Esophagus (tissue), 2 donors: ENCODE results near the gene PTPN23. TPM values are rescaled to one million over a fixed set of nuclear protein-coding genes. Genes with fewer than 3 reads are reported as not detected.
A peak's percentile ranks its signal among the peaks of the same experiment; 100 is the strongest.

Source experiments
- H3K27ac ChIP-seq, 2 donors: one replicate each; pipeline ENCODE4 v1.5.1; 2013; ENCODE audit warnings: low read depth in 2 of 2, mild to moderate bottlenecking in 2 of 2, inconsistent platforms in 1 of 2, low read length in 1 of 2, moderate library complexity in 1 of 2
- H3K27me3 ChIP-seq, 2 donors: one replicate each; pipeline ENCODE4 v1.6.1; 2013; ENCODE audit warnings: low read length in 2 of 2, control low read depth in 1 of 2, mild to moderate bottlenecking in 1 of 2; ENCODE audit not compliant: insufficient read depth in 2 of 2, control insufficient read depth in 1 of 2
- H3K36me3 ChIP-seq, 2 donors: one replicate each; pipeline ENCODE4 v1.6.1; 2013; ENCODE audit warnings: low read length in 1 of 2; ENCODE audit not compliant: control insufficient read depth in 2 of 2, insufficient read depth in 2 of 2
- H3K4me1 ChIP-seq, 2 donors: one replicate each; pipeline ENCODE4 v1.6.1; 2013; ENCODE audit warnings: low read length in 1 of 2; ENCODE audit not compliant: control insufficient read depth in 2 of 2, insufficient read depth in 2 of 2
- H3K4me3 ChIP-seq, 2 donors: one replicate each; pipeline ENCODE4 v1.5.1; 2013; ENCODE audit warnings: low read length in 2 of 2, mild to moderate bottlenecking in 2 of 2, low read depth in 1 of 2, moderate library complexity in 1 of 2
- H3K9me3 ChIP-seq, 2 donors: one replicate each; pipeline ENCODE4 v1.6.1; 2013; ENCODE audit warnings: mild to moderate bottlenecking in 2 of 2, low read depth in 1 of 2, low read length in 1 of 2, moderate library complexity in 1 of 2; ENCODE audit not compliant: control insufficient read depth in 2 of 2, insufficient read depth in 1 of 2
- WGBS, 2 donors: extraction: QIAGEN DNeasy Blood & Tissue Kit; methylation state at CpG; one replicate each; pipeline ENCODE4 v1.1.7; 2013; 5-methylcytosine and 5-hydroxymethylcytosine counted together
- polyA plus RNA-seq, 2 donors: library from polyadenylated mRNA; stranded (reverse); fragments of 200-250 nt; gene quantifications; one replicate each; pipeline ENCODE4 v1.2.3, GENCODE V29; 2013
- donor health status: healthy with polysubstance abuse.
- donor health status: Bipolar disorder and iron deficiency.

Gene PTPN23
- polyA plus RNA-seq, 2 donors = 12.2 to 26.7 TPM

DNA sequence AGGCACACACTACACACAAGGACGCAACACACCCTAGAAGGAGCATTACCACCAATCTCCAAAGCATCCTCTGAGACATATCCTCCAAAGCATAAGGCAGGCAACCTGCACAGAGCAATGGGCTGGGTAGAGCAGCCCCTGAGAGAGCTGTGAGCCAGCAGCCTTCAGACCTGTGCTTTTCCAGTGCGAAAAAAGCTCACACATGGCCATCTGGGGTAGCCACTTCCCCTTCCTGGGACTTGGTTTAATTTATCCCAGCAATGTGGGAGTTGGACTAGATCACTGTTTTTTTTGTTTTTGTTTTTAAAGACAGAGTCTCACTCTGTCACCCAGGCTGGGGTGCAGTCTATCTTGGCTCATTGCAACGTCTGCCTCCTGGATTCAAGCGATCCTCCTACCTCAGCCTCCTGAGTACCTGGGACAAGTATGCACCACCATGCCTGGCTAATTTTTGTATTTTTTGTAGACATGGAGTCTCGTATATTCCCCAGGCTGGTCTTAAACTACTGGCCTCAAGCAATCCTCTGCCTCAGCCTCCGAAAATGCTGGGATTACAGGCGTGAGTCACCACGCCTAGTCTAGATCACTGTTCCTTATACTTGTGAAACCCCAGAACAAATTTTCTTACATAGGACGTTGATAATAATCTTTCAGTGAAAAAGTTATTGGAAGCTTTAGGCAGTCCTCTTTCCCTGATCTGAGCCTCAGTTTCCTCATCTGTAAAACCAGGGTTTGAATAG is 18.9 kb downstream of the PTPN23 start:
- 76 to 77% methylated on average over 9 of the region's 9 CpGs for WGBS, 2 donors
- no peak overlapping the region for H3K4me3 ChIP-seq
- no peak overlapping the region for H3K27ac ChIP-seq
- peaks cover 9 to 10% of the 10 kb centered on the region in 2 donors for H3K4me1 ChIP-seq
- no peaks in the 10 kb centered on the region for H3K9me3 ChIP-seq
- H3K27me3 ChIP-seq = no peaks in the 10 kb centered on the region
- H3K36me3 ChIP-seq = peaks cover 5 to 16% of the 10 kb centered on the region in 2 donors

DNA sequence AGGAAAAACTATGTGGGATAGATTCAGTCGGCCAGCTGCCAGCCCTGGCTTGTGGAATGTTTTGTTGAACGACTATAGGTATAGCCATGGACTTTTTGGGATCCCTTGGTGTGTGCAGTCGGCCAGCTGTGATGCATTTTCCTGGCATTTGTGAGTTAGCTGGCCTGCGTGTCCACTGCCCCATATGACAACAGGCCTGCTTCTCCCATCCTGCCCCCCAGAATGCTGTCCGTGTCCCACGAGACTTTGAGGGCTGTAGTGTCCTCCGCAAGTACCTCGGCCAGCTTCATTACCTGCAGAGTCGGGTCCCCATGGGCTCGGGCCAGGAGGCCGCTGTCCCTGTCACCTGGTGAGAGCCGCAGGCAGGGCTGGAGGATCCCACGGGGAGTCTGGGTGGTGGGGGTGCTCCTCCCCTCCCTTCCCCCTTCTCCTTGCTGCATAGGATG is 23.6 kb downstream of the PTPN23 start:
- no peaks in the 10 kb centered on the region for H3K9me3 ChIP-seq
- 72 to 78% methylated on average over 13 of the region's 13 CpGs for WGBS, 2 donors
- H3K27ac ChIP-seq = peak overlapping the region; percentile 15 to 74
- peaks cover 13 to 26% of the 10 kb centered on the region in 2 donors for H3K4me1 ChIP-seq
- H3K27me3 ChIP-seq = no peaks in the 10 kb centered on the region
- H3K4me3 ChIP-seq = no peak overlapping the region
- peaks cover 10 to 35% of the 10 kb centered on the region in 2 donors for H3K36me3 ChIP-seq

DNA sequence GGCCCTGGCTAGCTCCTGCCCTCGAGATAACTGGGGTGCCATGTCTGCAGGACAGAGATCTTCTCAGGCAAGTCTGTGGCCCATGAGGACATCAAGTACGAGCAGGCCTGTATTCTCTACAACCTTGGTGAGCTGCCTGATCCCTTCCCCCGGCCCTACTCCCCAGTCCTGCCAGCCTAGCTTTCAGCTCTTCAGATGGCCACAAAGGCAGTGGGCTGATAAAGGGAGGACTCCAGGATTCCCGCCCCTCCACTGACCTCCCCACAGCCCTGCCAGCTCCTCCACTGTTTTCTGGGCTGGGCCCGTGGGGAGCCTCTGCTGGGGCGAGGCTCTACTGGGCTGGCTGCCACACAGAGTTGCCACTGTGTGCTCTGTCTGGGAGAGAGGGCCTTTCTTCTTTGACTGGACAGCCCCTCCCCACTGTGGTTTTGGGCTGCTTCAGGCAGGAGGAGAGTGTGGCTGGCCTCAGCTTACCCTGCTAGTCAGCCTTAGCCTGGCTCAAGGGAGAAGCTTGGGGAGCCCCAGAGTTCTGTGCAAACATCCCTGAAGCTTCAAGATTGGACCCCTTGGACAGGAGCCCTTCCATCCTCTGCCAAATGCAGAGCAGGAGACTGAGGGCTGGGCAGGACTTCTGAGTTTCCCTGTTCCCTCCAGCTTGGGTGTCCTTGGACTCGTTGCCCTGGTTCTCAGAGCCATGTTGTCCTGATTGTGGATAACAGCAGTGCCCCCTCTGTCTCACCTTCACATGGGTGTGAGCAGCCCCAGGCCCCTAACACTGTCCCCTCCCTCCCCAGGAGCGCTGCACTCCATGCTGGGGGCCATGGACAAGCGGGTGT is 24.4 kb downstream of the PTPN23 start:
- WGBS, 2 donors = 50 to 55% methylated on average over 9 of the region's 9 CpGs
- H3K36me3 ChIP-seq = peaks cover 10 to 42% of the 10 kb centered on the region in 2 donors
- no peaks in the 10 kb centered on the region for H3K27me3 ChIP-seq
- H3K4me1 ChIP-seq = peaks cover 13 to 26% of the 10 kb centered on the region in 2 donors
- H3K4me3 ChIP-seq = no peak overlapping the region
- peak overlapping the region; percentile 15 to 89 for H3K27ac ChIP-seq
- H3K9me3 ChIP-seq = no peaks in the 10 kb centered on the region

DNA sequence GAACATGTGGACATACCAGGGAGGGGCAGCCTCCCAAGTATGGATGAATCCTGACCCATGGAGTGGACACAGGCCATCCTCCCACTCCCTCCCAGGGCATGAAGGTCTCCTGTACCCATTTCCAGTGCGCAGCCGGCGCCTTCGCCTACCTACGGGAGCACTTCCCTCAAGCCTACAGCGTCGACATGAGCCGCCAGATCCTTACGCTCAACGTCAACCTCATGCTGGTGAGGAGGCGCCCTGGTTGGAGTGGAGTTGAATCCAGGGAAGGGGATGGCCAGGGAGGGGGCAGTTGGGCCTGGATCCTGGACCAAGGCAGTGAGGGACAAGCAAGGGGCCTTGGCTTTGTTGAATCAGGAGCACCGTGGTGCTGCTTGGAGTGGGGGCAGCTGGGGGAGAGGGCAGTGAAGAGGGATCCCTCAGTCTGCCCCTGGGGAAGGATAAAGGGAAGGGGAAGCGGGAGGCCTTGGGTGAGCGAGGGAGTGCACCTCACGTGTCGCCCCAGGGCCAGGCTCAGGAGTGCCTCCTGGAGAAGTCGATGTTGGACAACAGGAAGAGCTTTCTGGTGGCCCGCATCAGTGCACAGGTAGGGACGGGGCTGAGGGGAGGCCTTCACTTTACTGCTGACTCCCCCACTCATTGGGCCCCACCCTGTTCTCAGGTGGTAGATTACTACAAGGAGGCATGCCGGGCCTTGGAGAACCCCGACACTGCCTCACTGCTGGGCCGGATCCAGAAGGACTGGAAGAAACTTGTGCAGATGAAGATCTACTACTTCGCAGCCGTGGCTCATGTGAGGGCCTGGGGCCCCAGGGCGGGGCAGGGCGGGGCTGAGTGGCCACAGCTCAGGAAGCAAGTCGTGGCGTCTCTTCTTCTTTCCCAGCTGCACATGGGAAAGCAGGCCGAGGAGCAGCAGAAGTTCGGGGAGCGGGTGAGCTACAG is 25.3 kb downstream of the PTPN23 start:
- WGBS, 2 donors = 69 to 74% methylated on average over 30 to 31 of the region's 31 CpGs
- H3K27ac ChIP-seq = peak overlapping the region; percentile 4 to 89

DNA sequence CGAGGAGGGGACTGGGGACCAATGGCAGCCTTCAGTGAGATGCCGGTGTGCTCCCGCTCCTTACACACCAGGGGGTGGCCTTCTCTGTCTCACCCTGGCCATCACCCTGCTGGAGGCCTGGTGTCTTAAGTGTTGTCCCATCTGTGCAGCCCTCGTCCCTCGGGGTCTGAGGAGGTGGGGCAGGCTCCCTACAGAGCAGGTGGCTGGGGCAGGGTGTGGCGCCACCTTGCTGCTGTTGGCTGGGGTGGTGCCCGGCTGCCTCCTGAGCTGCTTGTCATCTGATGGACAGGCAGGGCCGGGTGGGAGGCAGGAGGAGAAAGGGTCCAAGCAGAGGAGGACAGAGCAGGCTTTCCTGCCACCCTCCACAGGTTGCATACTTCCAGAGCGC is 25.9 kb downstream of the PTPN23 start:
- Histone ChIP-seq H3K4me3 (no peak overlapping the region), H3K9me3 (no peaks in the 10 kb centered on the region), H3K36me3 (peaks cover 21 to 53% of the 10 kb centered on the region in 2 donors), H3K27me3 (no peaks in the 10 kb centered on the region), H3K4me1 (peaks cover 13 to 26% of the 10 kb centered on the region in 2 donors), H3K27ac (peak overlapping the region in 1 of 2 donors; percentile 89)
- WGBS, 2 donors = 57 to 66% methylated on average over 8 to 9 of the region's 9 CpGs

More for the DNA sequence above, 25.3 kb downstream of the PTPN23 start:
- Histone ChIP-seq H3K36me3 (peaks cover 14 to 46% of the 10 kb centered on the region in 2 donors), H3K27me3 (no peaks in the 10 kb centered on the region), H3K4me1 (peaks cover 13 to 26% of the 10 kb centered on the region in 2 donors), H3K4me3 (no peak overlapping the region), H3K9me3 (no peaks in the 10 kb centered on the region)

DNA sequence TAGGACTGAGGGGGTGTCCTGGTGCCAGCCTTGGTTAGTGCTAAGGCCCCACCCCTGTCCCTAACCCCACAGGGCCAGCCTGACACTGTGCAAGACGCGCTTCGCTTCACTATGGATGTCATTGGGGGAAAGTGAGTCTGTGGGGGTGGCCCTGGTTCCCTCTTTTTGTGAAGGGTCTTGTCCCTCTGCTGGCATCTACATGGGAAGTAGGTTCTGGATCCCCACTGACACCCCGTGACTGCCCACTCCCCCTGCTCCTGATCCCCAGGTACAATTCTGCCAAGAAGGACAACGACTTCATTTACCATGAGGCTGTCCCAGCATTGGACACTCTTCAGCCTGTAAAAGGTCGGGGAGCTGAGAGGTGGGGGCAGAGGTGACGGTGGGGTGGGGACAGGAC is 26.4 kb downstream of the PTPN23 start:
- whole genome bisulfite sequencing, 2 donors = 90 to 94% methylated on average over 7 of the region's 7 CpGs
- no peak overlapping the region for H3K4me3 ChIP-seq
- no peak overlapping the region for H3K27ac ChIP-seq
- H3K27me3 ChIP-seq = no peaks in the 10 kb centered on the region
- peaks cover 22 to 57% of the 10 kb centered on the region in 2 donors for H3K36me3 ChIP-seq
- H3K4me1 ChIP-seq = peaks cover 13 to 26% of the 10 kb centered on the region in 2 donors
- no peaks in the 10 kb centered on the region for H3K9me3 ChIP-seq

DNA sequence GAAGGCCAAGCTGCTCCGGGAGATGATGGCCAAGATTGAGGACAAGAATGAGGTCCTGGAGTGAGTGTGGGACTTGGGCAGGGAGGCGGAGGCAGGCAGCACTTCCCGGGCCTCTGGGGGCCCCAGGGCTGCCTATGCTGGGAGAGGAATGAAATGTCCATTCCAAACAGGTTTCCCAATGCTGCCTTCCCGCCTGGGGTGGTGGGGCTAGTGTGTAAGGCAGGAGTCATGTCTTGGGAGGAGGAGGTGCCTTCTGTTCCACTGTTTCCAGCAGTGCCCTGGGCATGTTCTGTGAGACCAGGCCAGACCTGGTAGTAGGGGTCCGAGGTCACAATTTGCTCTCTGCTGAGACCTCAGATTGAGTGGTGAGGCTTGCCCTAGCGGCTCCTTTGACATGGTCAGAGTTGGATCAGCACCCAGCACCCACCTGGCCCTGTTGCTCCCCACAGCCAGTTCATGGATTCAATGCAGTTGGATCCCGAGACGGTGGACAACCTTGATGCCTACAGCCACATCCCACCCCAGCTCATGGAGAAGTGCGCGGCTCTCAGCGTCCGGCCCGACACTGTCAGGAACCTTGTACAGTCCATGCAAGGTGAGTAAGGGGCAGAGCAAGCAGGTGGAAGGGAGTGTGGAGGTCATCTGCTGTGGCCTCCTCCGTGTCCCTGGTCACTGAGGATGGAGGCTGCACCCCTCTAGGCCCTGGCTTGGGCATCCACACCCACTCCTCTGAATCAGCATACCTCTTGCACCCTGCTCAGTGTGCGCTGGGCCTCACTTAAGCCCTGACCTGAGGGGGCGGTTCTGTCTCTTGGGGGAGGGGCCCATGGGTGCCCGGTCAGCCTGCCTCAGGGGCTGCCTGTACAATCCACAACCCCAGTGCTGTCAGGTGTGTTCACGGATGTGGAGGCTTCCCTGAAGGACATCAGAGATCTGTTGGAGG is 27.3 kb downstream of the PTPN23 start:
- Histone ChIP-seq H3K4me1 (peaks cover 13 to 26% of the 10 kb centered on the region in 2 donors), H3K27ac (no peak overlapping the region), H3K36me3 (peaks cover 31 to 67% of the 10 kb centered on the region in 2 donors), H3K27me3 (no peaks in the 10 kb centered on the region), H3K9me3 (no peaks in the 10 kb centered on the region), H3K4me3 (no peak overlapping the region)
- WGBS, 2 donors = 88 to 90% methylated on average over 18 of the region's 18 CpGs

DNA sequence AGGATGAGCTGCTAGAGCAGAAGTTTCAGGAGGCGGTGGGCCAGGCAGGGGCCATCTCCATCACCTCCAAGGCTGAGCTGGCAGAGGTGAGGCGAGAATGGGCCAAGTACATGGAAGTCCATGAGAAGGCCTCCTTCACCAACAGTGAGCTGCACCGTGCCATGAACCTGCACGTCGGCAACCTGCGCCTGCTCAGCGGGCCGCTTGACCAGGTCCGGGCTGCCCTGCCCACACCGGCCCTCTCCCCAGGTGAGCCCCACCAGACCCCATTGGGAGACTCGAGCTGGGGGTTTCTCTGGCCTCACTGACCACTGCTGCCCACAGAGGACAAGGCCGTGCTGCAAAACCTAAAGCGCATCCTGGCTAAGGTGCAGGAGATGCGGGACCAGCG is 28.0 kb downstream of the PTPN23 start:
- H3K4me1 ChIP-seq = peaks cover 13 to 26% of the 10 kb centered on the region in 2 donors
- H3K27ac ChIP-seq = no peak overlapping the region
- WGBS, 2 donors = 90 to 94% methylated on average over 15 of the region's 15 CpGs
- H3K27me3 ChIP-seq = no peaks in the 10 kb centered on the region
- peaks cover 36 to 72% of the 10 kb centered on the region in 2 donors for H3K36me3 ChIP-seq
- no peak overlapping the region for H3K4me3 ChIP-seq
- H3K9me3 ChIP-seq = no peaks in the 10 kb centered on the region
